Spleen (tissue), 7 donors: ENCODE measurements around the gene ZNF678.

Experiments used
- POLR2A ChIP-seq, 3 donors: fragments of 450-650 bp; IDR thresholded peaks; one replicate each; pipeline ENCODE4 v1.5.1; 2017; ENCODE audit warnings: antibody characterized with exemption in 3 of 3, mild to moderate bottlenecking in 1 of 3
- POLR2AphosphoS5 ChIP-seq, 3 donors: sonication (generic); formaldehyde crosslinking; IDR thresholded peaks; one replicate each; pipeline ENCODE4 v1.5.1; 2017; ENCODE audit warnings: antibody characterized with exemption in 3 of 3
- TF ChIP-seq, protein P1 (sequence below), 11 experiments: fragments of 200-600 bp in 7 of 11; fragments of 450-650 bp in 4 of 11; sonication (generic) in 4 of 11; IDR thresholded peaks in 8 of 11; conservative IDR thresholded peaks in 3 of 11; 1 replicate in 7 of 11; 2 replicates in 4 of 11; pipeline versions ENCODE4 v1.4.0 to v1.8.0; 2016 to 2021; ENCODE audit warnings: antibody characterized with exemption in 11 of 11, inconsistent platforms in 4 of 11, mild to moderate bottlenecking in 1 of 11
- donor health status: DM: no; HTN: no; CAD: no; lungs with moderate emphysema.
- donor health status: DM: no; HTN: no; CAD: no.
- donor health status: DM: no; HTN: no; CAD: no.

DNA sequence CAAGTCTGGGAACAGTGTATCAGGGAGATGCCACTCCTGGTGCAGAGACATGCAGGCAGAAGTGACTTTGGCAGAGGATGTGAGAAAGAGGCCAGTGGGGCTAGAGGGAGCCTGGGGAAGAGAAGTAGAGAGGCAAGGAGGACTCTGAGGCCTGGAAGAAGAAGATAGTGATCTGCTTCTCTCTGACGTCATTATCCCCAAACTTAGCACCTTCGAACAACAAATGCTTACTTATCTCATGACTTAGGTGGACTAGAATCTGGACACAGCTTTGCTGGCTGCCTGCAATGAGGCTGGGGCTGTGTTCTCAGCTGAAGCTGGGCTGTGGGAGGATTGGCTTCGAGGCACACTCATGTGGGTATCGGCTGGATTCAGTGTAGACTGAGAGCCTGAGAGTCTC is 44.5 kb upstream of the ZNF678 start:
- TF ChIP-seq, protein P1, sequence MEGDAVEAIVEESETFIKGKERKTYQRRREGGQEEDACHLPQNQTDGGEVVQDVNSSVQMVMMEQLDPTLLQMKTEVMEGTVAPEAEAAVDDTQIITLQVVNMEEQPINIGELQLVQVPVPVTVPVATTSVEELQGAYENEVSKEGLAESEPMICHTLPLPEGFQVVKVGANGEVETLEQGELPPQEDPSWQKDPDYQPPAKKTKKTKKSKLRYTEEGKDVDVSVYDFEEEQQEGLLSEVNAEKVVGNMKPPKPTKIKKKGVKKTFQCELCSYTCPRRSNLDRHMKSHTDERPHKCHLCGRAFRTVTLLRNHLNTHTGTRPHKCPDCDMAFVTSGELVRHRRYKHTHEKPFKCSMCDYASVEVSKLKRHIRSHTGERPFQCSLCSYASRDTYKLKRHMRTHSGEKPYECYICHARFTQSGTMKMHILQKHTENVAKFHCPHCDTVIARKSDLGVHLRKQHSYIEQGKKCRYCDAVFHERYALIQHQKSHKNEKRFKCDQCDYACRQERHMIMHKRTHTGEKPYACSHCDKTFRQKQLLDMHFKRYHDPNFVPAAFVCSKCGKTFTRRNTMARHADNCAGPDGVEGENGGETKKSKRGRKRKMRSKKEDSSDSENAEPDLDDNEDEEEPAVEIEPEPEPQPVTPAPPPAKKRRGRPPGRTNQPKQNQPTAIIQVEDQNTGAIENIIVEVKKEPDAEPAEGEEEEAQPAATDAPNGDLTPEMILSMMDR (IDR thresholded peaks at IDR 0.05 in 8 of 11, conservative IDR thresholded peaks at IDR 0.05 in 3 of 11), result no peak
- TF ChIP-seq POLR2AphosphoS5 (IDR thresholded peaks at IDR 0.05), result no peak
- TF ChIP-seq POLR2A (IDR thresholded peaks at IDR 0.05), result no peak
